Fibroblast of lung (primary cell): ENCODE data around the gene FMR1NB.

Experiments
- EZH2 ChIP-seq: IDR thresholded peaks from 2 replicates; pipeline ENCODE4 v1.5.1; 2012; ENCODE audit warnings: low read length, control low read depth, mild to moderate bottlenecking; ENCODE audit errors: missing control alignments
- TF ChIP-seq, protein P1 (sequence below), 2 donors: IDR thresholded peaks in 1 of 2; conservative IDR thresholded peaks in 1 of 2; 1 replicate in 1 of 2; 2 replicates in 1 of 2; pipeline ENCODE4 v1.5.1; 2011 to 2012; ENCODE audit warnings: low read length in 2 of 2, control low read depth in 1 of 2, inconsistent platforms in 1 of 2, low read depth in 1 of 2, mild to moderate bottlenecking in 1 of 2

DNA sequence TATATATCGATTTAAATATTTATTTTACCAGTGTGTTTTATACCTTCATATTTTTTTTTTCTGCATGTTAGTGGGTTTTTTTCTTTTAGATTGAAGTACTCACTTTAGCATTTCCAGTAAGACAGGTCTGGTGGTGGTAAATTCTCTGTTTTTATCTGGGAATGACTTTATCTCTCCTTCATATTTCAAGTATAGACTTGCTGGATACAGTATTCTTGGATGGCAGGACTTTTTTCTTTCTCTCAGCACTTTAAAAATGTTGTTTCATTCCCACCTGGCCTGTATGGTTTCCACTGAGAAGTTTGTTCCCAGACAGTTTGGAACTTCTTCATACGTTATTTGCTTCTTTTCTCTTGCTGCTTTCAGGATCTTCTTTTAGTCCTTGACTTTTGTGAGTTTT lies 86.1 kb downstream of the FMR1NB start:
- TF ChIP-seq, protein P1, sequence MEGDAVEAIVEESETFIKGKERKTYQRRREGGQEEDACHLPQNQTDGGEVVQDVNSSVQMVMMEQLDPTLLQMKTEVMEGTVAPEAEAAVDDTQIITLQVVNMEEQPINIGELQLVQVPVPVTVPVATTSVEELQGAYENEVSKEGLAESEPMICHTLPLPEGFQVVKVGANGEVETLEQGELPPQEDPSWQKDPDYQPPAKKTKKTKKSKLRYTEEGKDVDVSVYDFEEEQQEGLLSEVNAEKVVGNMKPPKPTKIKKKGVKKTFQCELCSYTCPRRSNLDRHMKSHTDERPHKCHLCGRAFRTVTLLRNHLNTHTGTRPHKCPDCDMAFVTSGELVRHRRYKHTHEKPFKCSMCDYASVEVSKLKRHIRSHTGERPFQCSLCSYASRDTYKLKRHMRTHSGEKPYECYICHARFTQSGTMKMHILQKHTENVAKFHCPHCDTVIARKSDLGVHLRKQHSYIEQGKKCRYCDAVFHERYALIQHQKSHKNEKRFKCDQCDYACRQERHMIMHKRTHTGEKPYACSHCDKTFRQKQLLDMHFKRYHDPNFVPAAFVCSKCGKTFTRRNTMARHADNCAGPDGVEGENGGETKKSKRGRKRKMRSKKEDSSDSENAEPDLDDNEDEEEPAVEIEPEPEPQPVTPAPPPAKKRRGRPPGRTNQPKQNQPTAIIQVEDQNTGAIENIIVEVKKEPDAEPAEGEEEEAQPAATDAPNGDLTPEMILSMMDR (conservative IDR thresholded peaks at IDR 0.05 in 1 of 2, IDR thresholded peaks at IDR 0.05 in 1 of 2; ENCODE audit: low read depth in 1 of 2, low read length in 2 of 2): no peak
- TF ChIP-seq EZH2: no peak
